ENCODE data around the gene MEI4.

Gene MEI4

DNA sequence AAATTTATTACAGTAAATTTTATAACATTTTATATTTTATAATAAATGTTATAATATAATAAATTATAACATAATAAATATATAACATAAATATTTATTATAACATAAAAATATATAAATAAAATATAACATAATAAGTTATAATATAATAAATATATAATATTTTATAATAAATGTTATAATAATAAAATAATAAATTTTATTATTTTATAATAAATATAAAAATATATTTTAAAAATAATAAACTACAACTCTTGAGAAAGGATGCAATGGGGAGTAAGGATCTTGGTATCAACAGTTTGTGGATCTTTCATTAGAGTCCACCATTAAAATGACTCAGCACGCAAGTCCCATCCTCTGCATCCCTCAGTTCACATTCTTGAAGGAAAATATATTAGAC lies 312.6 kb downstream of the MEI4 start:
- Histone ChIP-seq H3K4me3 (no peak overlapping the region), H3K27ac (no peak overlapping the region), H3K9ac (no peak overlapping the region), H3K4me2 (no peak overlapping the region), H3K9me3 (replicated peaks in 1 of 11) (peaks cover 19 to 34% (median 26%) of the 10 kb centered on the region in 11 experiments), H3K4me1 (no peaks in the 10 kb centered on the region), H3K36me3 (no peaks in the 10 kb centered on the region), H4K20me1 (no peaks in the 10 kb centered on the region), H3K27me3 (no peaks in the 10 kb centered on the region)
- TF ChIP-seq Cebpa-rat (IDR thresholded peaks at IDR 0.05): no peak

DNA sequence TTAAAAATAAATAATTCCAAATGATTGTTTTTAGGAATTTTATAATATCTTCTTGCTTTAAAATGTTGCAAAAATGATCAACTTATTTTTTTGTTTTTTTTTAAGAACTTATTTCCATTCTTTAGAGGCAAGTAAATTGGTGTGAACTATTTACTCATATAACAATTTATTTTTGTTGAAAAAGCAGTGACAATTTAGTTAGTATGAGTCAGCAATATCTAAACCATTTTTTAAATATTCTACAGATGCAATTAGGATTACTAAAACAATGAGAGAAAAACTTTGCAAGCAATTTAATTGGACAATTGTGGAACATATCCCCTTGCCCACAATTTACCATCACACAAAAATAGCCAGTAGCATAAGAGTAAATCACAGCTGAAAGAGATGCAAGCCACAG lies 319.5 kb downstream of the MEI4 start:
- Histone ChIP-seq H3K4me2 (no peak overlapping the region), H4K20me1 (no peaks in the 10 kb centered on the region), H3K9ac (no peak overlapping the region), H3K36me3 (no peaks in the 10 kb centered on the region), H3K27me3 (no peaks in the 10 kb centered on the region), H3K4me1 (no peaks in the 10 kb centered on the region), H3K27ac (no peak overlapping the region), H3K4me3 (no peak overlapping the region), H3K9me3 (replicated peaks in 1 of 11) (peaks cover 0 to 6% (median 0%) of the 10 kb centered on the region in 11 experiments; a peak in 1 of 22 replicates)
- TF ChIP-seq Cebpa-rat (IDR thresholded peaks at IDR 0.05): no peak

All from BLaER1 treated with 17β-estradiol and CSF1 and Interleukin-3, amounts not matched to agents 10 nM and 100 nM (cell line).